Left lobe of liver (tissue), 2 donors: ENCODE measurements around the gene AIF1L. TPM values are rescaled to one million over a fixed set of nuclear protein-coding genes. Genes with fewer than 3 reads are reported as not detected.

ENCODE experiments used
- ATAC-seq: fragments of 200-7000 bp; cut with Tn5 transposase; one replicate; pipeline ENCODE4 v1.9.1; 2020; ENCODE audit warnings: mild to moderate bottlenecking, moderate library complexity
- DNase-seq: peaks from one replicate; pipeline ENCODE4 v3.0.0-alpha.2; 2020; ENCODE audit warnings: low spot score
- total RNA-seq: library from RNA; stranded (reverse); gene quantifications from one replicate; pipeline ENCODE4 v1.2.1, GENCODE V29; 2021
- donor health status: DM: no; HTN: no; CAD: no; lungs with moderate emphysema.
- donor health status: DM: no; HTN: yes; CAD: no.

Gene AIF1L
- total RNA-seq, 1 donor from 2014 or later = 0.83 TPM

DNA sequence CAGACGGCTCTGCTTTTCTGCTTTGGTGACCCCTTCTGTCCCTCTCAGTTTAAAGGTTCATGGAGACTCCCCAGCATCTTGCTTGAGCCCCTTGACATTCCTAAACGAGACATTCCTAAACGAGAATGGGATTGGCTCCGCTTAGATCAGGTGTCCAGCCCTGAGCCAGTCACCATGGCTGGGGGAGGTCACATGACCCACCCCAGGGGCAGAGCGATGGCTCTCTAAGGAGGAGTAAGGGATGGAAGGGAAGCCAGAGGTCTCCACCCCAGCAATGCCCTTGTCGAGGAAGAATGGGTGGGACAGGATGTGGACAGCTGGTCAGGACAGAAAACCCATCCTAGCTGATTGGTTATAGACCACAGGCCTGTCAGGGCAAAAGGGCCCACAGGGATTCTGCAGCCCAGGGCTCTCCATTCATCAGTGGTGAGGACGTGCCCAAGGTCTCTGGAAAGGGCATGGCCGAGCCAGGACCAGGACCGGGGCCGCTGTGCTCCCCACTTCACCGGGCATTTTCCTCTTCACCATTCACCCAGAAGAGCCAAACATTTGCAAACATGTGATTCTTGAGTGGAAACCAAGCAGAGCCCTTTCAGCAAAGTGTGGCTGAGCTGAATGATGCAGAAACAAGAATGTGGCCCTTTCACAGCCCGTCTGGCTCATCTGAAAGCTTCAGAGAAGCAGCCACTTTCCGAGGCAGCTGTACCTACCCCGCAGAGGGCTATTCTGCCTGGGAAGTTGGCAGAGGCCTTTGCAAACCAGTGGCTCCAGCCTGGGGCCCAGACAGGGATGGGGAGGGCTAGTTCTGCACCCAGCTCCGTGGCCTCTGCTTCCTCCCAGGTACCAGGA, 19.8 kb upstream of the AIF1L start:
- no peak for ATAC-seq
- no peak for DNase-seq

DNA sequence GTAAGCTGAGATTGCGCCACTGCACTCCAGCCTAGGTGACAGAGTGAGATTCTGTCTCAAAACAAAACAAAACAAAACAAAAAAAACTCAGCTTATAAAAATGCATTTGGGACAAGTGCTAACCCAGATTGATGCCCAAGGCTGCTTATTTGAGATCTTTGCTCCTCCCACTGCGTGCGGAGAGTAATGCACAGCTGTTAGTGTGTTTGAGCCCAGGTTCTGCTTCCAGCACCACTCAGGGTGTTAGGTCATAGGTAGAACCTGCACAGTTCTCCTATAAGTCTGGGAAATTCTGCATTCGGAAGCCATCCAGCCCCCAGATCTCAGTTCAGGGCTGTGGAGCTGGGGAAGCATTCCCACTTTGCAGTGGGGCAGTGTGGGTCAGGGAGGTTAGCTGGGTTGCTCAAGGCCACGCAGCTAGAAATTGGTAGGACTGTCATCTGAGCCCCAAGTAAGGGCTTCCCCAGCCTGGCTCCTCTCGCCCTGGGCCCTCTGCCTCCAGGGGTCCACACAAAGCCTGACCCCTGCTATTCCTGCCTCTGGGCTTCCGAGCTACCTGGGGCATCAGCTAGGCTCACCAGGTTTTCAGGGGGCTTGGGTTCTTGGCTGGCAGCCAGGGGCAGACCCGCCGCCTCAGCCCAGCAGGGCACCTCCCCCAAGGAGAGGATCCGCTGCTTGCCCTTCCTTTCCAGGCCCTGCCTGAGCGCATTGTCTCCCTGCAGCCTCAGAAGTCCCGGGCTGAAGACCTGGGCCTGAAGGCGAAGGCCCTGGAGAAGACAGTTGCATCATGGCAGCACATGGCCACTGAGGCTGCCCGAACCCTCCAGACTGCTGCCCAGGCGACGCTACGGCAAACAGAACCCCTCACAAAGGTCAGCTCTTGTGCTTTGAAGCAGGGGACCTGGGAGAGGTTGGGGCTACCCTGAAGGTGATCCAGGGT, 17.6 kb upstream of the AIF1L start:
- ATAC-seq = no peak
- no peak for DNase-seq

DNA sequence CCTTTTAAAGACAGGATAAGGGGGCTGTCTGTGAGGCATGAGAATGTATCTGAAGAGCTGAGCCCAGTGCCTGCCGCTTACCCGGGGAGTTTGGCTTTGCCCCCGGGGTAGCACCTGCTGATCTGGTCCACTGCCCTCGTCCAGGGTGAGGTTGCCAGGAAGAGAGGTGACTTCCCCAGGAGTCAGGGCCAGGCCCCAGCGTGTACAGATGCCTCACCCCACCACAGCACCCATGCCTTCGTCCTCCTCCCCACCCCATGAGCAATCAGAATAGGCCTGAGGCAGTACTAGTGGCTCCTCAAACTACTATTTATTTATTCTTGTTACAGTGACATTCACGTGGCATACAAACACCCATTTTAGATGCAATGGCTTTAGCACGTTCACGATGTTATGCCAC, 15.7 kb upstream of the AIF1L start:
- DNase-seq (no peak), ATAC-seq (no peak)

DNA sequence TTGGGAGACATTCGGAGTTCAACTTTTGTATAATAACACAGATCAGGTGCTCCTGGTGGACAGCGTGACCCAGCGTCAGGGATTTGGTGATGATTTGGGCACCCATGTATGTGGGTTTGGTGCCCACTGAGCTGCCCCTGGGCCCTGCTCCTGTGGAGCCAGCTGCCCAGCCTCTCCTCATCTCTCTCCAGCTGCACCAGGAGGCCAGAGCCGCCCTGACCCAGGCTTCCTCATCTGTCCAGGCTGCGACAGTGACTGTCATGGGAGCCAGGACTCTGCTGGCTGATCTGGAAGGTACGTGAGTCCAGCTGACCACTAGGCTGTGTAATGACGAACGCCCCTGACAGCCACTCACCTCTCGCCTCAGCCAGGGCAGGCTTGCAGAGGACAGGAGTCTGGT, 14.5 kb upstream of the AIF1L start:
- DNase-seq = no peak
- ATAC-seq = no peak

DNA sequence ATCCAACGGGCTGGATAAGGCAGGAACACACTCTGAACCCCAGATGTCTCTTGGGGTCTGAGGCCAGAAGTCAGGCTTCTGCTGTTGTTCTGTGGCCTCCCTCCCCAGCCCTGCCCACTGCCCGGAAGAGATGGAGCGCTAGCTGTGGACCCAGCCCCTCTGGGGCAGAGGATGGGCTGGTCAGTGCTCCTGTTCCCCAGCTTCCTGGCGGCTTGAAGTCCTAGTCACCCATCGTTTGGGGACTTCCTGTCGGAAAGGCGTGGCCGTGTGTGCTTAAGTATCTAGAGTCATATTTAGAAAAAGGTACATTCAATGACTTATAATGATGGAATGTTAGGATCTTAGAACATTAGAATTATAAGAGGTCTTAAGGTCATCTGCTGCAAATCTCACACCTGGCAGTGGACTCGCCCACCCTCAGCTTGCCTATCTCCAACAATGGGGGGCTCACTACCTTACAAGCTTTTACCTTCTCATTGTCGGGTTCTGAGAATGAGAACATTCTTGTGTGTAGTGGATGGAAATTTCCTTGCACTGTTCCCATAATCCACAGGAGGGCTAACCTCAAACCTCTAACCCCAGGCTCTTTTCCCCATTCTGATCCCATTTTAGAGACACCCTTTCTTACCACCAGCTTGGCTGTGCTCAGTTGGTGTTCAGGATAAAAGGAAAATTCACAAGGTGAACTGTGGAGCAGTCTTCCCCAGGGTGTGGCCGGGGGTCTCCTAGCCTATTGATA, 13.4 kb upstream of the AIF1L start:
- ATAC-seq = no peak
- no peak for DNase-seq

DNA sequence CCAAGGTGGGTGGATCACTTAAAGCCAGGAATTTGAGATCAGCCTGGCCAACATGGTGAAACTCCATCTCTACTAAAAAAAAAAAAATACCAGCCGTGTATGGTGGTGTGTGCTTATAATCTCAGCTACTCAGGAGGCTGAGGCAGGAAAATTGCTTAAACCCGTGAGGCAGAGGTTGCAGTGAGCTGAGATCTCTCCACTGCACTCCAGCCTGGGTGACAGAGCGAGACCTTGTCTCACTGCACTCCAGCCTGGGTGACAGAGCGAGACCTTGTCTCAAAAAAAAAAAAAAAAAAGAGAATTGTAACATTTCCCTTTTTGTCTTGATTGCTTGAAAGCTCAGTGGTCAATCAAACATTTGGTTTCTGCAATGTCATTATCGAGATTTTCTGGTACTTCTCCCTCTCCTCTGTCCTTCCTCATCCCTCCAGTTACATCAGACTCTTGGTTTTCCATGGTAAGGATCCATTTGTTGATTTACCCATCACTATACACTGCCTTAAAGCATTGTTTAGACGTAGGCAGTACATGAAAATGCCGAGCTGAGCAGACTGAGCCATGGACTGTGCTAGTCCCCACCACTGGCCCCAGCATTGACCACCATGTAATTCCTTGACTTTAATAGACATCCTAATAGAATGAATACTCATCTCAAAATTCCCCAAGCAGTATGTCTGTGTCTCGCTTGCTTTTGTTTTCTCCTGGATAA, 11.5 kb upstream of the AIF1L start:
- ATAC-seq = no peak
- DNase-seq = no peak

DNA sequence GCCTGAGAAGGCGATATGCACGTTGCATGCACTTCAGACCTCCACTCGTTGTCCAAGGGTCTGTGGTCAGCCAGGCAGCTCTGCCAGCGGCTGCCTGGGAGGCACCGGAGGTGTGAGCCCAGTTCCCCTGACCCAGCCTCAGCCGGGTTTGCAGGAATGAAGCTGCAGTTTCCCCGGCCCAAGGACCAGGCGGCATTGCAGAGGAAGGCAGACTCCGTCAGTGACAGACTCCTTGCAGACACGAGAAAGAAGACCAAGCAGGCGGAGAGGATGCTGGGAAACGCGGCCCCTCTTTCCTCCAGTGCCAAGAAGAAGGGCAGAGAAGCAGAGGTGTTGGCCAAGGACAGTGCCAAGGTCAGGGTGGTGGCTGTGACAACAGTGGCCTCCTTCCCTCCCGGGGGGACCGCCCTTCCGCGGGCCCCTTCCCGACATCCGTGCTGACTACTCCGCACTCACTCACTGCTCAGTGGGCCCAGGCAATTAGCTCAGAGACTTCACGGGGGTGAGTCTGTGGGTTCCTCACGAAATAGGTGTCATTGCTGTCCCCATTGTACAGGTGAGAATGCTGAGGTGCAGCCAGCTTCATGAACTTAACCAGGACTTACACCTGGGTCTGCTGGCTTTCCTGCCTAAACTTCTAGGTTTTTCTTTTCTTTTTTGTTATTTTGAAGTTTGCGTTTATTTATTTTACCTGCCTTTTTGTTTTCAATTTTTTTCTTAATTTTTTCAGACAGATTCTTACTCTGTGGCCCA, 10.8 kb upstream of the AIF1L start:
- DNase-seq (no peak), ATAC-seq (no peak)

DNA sequence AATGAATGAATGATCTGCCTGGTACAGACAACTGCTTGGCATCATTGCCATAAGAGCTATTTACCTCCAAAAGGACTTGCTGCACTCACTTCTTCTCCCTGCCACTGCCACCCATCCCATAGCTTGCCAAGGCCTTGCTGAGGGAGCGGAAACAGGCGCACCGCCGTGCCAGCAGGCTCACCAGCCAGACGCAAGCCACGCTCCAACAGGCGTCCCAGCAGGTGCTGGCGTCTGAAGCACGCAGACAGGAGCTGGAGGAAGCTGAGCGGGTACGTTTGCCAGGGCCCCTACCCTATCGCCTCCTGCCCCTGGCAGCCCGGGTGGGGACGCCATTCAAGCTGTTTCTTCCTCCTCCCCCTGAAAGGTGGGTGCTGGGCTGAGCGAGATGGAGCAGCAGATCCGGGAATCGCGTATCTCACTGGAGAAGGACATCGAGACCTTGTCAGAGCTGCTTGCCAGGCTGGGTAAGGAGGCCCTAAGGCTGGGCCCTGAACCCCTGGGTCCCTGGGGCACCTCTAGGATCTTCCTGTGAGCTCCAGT, 8.9 kb upstream of the AIF1L start:
- DNase-seq = no peak
- no peak for ATAC-seq

DNA sequence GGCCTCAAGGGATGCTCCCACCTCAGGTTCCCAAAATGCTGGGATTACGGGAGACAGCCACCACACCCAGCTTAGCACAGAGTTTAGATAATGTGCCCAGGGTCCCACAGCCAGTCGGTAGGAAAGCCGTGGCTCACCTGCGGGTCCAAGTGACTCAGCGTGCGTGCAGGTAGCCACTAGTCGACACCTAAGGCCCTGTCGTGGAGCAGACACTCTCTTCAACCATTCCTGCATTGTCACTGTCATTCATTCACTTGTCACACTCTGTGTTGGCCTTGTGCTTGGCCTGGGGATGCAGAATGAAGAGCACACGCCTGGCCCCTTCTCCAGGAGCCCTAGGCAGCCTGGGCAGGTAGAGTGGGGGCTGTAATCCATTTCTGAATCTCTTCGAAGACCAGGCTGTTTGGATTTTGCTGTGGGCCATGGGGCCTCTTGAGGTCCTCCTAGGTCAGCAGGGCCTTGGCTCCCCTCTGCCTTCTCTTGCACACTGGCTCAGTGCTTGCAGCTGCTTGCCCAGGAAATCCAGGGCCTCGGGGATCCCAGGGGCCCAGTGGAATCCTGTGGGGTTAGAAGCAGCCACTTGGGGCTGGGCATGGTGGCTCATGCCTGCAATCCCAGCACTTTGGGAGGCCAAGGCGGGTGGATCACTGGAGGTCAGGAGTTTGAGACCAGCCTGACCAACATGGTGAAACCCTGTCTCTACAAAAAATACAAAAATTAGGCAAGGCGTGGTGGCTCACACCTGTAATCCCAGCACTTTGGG, 6.1 kb upstream of the AIF1L start:
- ATAC-seq (no peak), DNase-seq (no peak)

DNA sequence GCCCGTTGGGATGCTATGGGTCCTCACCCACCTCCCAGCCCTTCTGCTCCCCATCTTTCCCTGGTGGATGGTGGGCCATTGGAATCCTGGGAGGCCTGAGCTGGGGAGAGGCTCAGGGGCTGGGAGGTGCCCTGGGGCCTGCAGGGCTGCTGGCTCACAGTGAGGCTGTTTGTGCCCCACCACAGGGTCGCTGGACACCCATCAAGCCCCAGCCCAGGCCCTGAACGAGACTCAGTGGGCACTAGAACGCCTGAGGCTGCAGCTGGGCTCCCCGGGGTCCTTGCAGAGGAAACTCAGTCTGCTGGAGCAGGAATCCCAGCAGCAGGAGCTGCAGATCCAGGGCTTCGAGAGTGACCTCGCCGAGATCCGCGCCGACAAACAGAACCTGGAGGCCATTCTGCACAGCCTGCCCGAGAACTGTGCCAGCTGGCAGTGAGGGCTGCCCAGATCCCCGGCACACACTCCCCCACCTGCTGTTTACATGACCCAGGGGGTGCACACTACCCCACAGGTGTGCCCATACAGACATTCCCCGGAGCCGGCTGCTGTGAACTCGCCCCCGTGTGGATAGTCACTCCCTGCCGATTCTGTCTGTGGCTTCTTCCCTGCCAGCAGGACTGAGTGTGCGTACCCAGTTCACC, 4.9 kb upstream of the AIF1L start:
- DNase-seq = no peak
- ATAC-seq = no peak

DNA sequence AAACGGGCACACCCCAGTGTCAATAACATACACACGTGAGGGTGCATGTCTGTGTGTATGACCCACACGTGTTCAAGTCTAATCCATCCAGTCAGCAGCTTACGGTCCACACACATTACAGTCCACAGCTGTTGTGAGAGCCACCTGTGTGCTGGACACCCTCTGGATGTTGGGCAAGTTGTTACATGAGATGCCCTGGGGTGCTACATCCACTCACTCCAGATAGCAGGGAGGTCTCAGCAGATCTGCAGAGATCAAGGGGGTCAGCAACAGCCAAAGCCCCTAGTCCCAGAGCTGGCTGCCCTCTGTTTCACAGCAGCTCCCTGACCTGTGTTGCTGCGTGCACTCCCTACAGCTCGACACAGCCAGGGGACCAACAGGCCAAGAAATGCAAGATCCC, 4.3 kb upstream of the AIF1L start:
- no peak for ATAC-seq
- DNase-seq = no peak

DNA sequence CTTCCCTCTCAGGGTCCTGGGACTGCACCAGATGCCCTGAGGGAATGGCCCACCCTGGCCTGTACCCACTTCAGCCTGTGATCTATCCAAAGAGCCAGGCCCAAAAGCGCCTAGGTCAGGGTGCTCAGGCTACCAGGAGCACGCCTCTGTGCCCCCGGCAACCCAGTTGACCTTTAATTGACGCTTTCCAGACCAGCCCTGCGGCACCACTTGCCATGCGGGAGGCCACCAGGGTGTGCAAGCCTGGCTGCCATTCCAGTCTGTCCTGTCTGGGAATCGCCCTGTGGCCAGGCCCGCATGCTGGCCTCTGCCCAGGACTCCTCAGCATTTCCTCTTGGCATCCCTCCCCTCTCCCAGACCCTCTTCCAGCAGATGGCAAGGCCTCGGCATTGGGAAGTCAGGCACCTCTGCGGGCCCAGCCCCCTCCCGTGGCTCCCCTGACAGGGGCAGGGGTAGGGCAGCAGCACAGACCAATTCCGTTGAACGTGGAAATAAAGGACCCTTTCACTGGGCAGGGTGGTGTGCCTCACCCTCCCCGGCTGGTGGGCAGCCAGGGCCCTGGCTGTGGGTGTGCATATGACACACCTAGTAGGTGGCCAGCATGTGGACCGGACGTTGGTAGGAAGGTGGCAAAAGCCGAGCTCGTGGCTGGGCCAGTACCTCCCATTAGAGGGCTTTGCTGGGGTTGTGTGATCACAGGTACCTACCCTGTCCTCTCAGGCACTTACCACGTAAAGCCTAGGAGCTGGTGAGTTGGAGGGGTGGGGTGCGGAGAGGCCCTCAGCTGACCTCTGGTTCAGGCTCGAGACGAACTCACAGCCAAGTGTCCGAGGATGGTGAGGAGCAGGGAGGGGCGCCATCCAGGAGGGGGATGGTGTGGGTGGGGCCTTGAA, 3.5 kb upstream of the AIF1L start:
- DNase-seq (no peak), ATAC-seq (no peak)

DNA sequence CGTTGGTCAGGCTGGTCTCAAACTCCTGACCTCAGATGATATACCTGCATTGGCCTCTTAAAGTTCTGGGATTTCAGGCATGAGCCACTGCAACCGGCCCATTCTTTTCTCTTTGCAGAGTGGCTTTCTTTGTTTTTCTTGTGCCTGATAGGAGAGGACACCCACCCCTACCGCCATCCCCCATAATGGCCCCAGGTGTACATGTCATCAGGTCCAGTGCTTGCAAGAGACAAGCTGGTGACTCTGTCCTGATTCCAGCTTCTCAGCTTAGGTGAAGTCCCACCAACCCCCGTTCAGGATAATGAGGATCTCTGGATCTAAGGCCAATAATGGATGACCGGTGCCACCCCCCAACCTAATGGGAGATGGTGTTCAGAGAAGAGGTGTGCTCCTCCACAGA, 2.3 kb upstream of the AIF1L start:
- ATAC-seq = no peak
- no peak for DNase-seq

DNA sequence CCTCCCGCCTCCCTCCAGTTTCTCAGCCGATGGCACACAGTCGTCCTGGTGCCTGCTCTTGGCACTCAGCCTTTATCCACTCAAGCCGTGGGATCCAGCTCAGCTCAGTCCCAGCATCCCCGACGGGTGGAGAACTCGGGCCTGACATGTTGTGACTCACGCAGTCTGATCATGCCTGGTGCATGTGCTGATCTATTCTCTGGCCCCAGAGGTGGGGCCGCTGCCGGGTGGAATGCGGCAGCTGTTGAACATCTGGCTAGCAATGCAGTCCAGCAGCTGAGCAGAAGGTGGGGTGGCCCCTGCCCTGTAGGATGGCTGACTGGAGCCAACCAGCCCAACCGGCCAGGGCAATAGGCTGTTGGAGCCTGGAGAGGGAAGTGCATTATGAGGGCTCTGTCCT, 1.7 kb upstream of the AIF1L start:
- no peak for ATAC-seq
- DNase-seq = no peak

DNA sequence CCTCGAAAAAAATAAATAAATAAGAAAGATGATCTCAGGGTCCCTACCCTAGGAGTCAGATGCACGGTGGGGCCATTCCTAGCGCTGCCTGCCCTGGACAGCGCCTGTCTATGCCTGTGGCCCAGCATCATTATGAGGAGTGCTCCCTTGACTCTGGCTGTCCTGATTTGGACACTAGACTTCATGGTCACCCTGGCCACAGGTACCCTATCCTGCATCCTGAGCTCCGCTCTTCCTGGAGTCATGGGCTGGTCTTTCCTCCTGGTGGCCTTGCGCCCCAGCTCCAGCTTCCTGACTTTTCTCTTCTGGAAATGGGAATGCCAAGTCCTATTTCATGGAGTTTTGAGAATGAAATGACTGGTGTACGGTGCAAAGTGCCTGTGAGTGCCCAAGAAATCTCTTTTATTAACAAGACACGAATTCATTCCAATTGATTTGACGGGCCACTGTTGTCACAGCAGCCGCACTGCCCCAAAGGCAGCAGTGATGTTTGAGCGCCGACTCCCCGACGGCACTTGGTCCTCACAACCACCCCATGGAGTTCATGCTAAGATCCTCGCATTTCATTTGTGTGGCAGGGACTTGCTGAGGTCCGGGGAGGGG, 564 bp upstream of the AIF1L start:
- ATAC-seq = no peak
- DNase-seq = no peak

DNA sequence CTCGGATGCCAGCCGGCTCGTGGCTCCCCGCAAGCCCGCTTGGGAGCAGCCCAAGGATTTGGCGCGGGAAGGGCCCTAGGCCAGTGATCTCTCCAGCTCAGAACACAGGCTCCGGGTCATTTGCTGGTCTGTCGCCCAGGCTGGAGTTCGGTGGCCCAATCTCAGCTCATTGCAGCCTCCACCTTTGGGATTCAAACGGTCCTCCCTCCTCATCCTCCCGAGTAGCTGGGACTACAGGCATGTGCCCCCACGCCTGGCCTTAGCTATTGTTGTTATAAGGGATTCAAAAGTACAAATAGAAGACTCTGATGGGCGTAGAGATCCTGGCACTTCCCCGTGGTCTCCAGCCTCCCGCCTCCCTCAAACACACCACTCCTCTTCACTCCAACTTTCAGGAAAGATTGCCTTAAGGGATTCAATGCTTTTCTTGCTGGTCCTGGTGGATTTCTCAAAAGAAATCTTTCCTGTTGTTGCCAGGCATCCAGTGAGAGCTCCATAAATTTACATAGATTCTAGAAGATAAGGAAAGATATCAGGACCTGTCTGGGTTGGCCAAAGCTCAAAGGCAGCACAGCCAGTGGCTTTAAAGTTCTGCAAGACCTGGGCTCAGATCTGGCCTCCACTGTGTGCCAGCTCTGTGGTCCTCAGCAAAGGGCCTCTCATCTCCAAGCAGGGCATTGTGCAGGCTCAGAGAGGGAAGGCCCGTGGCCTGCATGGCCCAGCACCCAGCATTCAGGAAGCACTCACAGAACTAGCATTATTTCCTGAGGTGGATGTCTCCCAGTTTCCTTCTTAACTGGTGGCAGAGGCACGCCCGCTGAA, 1.0 kb downstream of the AIF1L start:
- ATAC-seq = peak; percentile 15

More for the DNA sequence above, 1.0 kb downstream of the AIF1L start:
- no peak for DNase-seq
